CD4-positive, alpha-beta T cell (primary cell): ENCODE results near the gene PAFAH1B2. TPM values are rescaled to one million over a fixed set of nuclear protein-coding genes. Genes with fewer than 3 reads are reported as not detected.

Source experiments
- ATAC-seq: fragments of 200-7000 bp; cut with Tn5 transposase; one replicate; pipeline ENCODE4 v1.10.0; 2022; ENCODE audit warnings: mild to moderate bottlenecking; ENCODE audit not compliant: poor library complexity
- CTCF ChIA-PET: fragments of 350-600 bp; sonication (Branson Sonifier 250); formaldehyde crosslinking; loops from one replicate; lab custom pipeline; 2021; ENCODE audit warnings: antibody characterized with exemption, inconsistent platforms; lab: Charles Lee
- POLR2A ChIA-PET: fragments of 350-600 bp; sonication (Branson Sonifier 250); formaldehyde crosslinking; loops from one replicate; lab custom pipeline; 2021; ENCODE audit warnings: antibody characterized with exemption, inconsistent platforms; lab: Charles Lee
- DNase-seq, 14 experiments: peaks; one replicate each; pipeline ENCODE4 v3.0.0-alpha.2; 2013 to 2020; ENCODE audit warnings: mixed read lengths in 2 of 14
- H3K27ac ChIP-seq, 2 donors: one replicate each; pipeline versions ENCODE4 v1.5.1 to v1.7.0; 2013; ENCODE audit warnings: low read length in 2 of 2, low read depth in 1 of 2, mild to moderate bottlenecking in 1 of 2
- H3K27me3 ChIP-seq, 2 experiments: 1 replicate in 1 of 2; 2 replicates in 1 of 2; pipeline versions ENCODE4 v1.6.1 to v1.7.0; 2013; ENCODE audit warnings: low read length in 2 of 2, control low read depth in 1 of 2, mild to moderate bottlenecking in 1 of 2, moderate library complexity in 1 of 2; ENCODE audit not compliant: insufficient read depth in 2 of 2, control insufficient read depth in 1 of 2
- H3K36me3 ChIP-seq: one replicate; pipeline ENCODE4 v1.6.1; 2013; ENCODE audit warnings: low read length, control low read depth; ENCODE audit not compliant: insufficient read depth
- H3K4me1 ChIP-seq: one replicate; pipeline ENCODE4 v1.6.1; 2013; ENCODE audit warnings: low read length, control low read depth; ENCODE audit not compliant: insufficient read depth
- H3K4me3 ChIP-seq: one replicate; pipeline ENCODE4 v1.5.1; 2013; ENCODE audit warnings: mild to moderate bottlenecking, low read length, moderate library complexity
- H3K9me3 ChIP-seq, 2 experiments: 1 replicate in 1 of 2; 2 replicates in 1 of 2; pipeline versions ENCODE4 v1.6.1 to v1.7.0; 2013; ENCODE audit warnings: low read length in 2 of 2, mild to moderate bottlenecking in 2 of 2, control low read depth in 1 of 2, moderate library complexity in 1 of 2; ENCODE audit not compliant: control insufficient read depth in 1 of 2, insufficient read depth in 1 of 2
- H3K27ac Mint-ChIP-seq: one replicate; pipeline ENCODE4 v1.8.0; 2020; ENCODE audit warnings: mixed read lengths
- H3K27me3 Mint-ChIP-seq: one replicate; pipeline ENCODE4 v1.8.0; 2021; ENCODE audit warnings: mixed read lengths
- H3K36me3 Mint-ChIP-seq: one replicate; pipeline ENCODE4 v1.8.0; 2021; ENCODE audit warnings: low read depth, mixed read lengths
- H3K4me1 Mint-ChIP-seq: one replicate; pipeline ENCODE4 v1.8.0; 2021; ENCODE audit warnings: low read depth, mixed read lengths
- H3K4me3 Mint-ChIP-seq: one replicate; pipeline ENCODE4 v1.8.0; 2020; ENCODE audit warnings: mild to moderate bottlenecking, mixed read lengths
- H3K9me3 Mint-ChIP-seq: one replicate; pipeline ENCODE4 v1.8.0; 2020; ENCODE audit warnings: mixed read lengths
- CTCF ChIP-seq: fragments of 200-600 bp; IDR thresholded peaks from one replicate; pipeline ENCODE4 v1.8.0; 2022; ENCODE audit warnings: antibody characterized with exemption, mild to moderate bottlenecking
- intact Hi-C, 2 experiments: fragments of 100-400 bp; cut with DNase I in 1 of 2; cut with micrococcal nuclease in 1 of 2; formaldehyde crosslinking; loops; one replicate each; pipeline versions ENCODE4 v1.15.1 to v1.9.0; 2023 to 2025; cut with DNase I, micrococcal nuclease
- total RNA-seq, 174 experiments: library from RNA in 2 of 174; stranded (reverse) in 2 of 174; gene quantifications; one replicate each; pipeline ENCODE4 v1.2.3 and lab custom pipeline; 2021 to 2026

Gene PAFAH1B2
- total RNA-seq, 2 experiments from 2014 or later, result 44.3 to 45.6 TPM

GRCh38 chr11:117220568-117220967 is 76.5 kb downstream of the PAFAH1B2 start:
- H3K4me3 Mint-ChIP-seq, result no peak overlapping the region
- no peaks in the 10 kb centered on the region for H3K4me1 Mint-ChIP-seq
- H3K36me3 Mint-ChIP-seq, result peaks cover 98% of the 10 kb centered on the region
- ChIA-PET CTCF (interaction anchor here (1.1 kb wide), 1 partner anchor 488 kb away, joined by 3 read pairs; no protein-coding TSS in a partner anchor), POLR2A (interaction anchor here (1.0 to 2.9 kb wide), 2 partner anchors 10 to 12 kb away, joined by 3 to 19 read pairs; partner anchors contain the start of genes PCSK7 and RNF214)
- H3K9me3 Mint-ChIP-seq, result no peaks in the 10 kb centered on the region
- H3K27ac Mint-ChIP-seq, result no peak overlapping the region
- intact Hi-C loops, result no loop called here
- Histone ChIP-seq H3K4me1 (peaks cover 7% of the 10 kb centered on the region), H3K27ac (no peak overlapping the region), H3K27me3 (no peaks in the 10 kb centered on the region), H3K36me3 (peaks cover 95% of the 10 kb centered on the region), H3K9me3 (no peaks in the 10 kb centered on the region), H3K4me3 (no peak overlapping the region)
- no peak for TF ChIP-seq CTCF
- H3K27me3 Mint-ChIP-seq, result no peaks in the 10 kb centered on the region
- DNase-seq (no peak), ATAC-seq (no peak)

DNA sequence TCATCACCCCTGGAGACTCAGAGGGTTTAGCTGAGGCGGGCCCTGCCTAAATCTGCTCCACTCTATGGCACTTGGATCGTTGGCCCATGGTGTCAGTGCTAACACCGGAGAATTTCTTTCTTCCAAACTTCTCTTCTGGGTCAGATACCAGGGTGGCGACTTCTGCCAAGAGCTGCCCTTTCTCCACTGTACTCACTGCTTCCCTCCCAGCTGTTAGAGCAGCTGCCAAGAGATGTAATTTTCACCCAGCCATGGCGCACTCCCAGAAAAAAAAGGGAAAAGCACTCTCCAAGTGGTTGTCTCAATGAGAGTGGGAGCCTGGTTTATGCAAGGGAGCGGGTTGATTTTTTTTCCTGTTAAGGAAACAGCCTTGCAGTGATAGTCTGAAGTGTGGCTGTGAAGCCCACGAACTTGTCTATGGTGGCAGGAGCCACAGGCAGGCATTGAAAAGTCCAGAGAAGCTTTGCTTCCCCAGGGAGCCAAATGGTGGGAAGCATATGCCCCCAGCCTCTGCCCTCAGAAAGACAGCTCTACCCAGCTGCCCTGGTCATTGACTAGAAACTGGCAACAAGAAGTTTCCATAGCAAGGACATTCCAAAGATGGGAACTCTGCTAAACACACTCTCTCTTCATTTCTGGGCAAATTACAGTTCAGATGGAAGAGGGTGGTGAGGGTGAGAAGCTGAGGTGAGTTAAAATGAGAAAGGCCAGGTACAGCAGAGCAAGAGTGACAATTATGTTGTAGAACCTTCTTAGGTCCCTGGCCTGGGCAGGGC is 77.1 kb downstream of the PAFAH1B2 start:
- no peak overlapping the region for H3K27ac ChIP-seq
- no peak overlapping the region for H3K4me3 ChIP-seq
- ChIA-PET POLR2A (interaction anchor here (1.0 to 2.9 kb wide), 3 partner anchors 9 to 42 kb away, joined by 3 to 19 read pairs (median 7); partner anchors contain the start of genes PCSK7, RNF214 and SIDT2), CTCF (interaction anchor here (1.1 kb wide), 1 partner anchor 489 kb away, joined by 3 read pairs; no protein-coding TSS in a partner anchor)
- intact Hi-C loops, result no loop called here
- no peak for ATAC-seq
- Mint-ChIP-seq H3K27me3 (no peaks in the 10 kb centered on the region), H3K9me3 (no peaks in the 10 kb centered on the region), H3K4me1 (peaks cover 1% of the 10 kb centered on the region), H3K4me3 (no peak overlapping the region), H3K36me3 (peaks cover 99% of the 10 kb centered on the region), H3K27ac (no peak overlapping the region)
- no peaks in the 10 kb centered on the region for H3K27me3 ChIP-seq
- no peak for TF ChIP-seq CTCF
- peaks cover 13% of the 10 kb centered on the region for H3K4me1 ChIP-seq
- no peaks in the 10 kb centered on the region for H3K9me3 ChIP-seq
- no peak for DNase-seq
- peaks cover 95% of the 10 kb centered on the region for H3K36me3 ChIP-seq

DNA sequence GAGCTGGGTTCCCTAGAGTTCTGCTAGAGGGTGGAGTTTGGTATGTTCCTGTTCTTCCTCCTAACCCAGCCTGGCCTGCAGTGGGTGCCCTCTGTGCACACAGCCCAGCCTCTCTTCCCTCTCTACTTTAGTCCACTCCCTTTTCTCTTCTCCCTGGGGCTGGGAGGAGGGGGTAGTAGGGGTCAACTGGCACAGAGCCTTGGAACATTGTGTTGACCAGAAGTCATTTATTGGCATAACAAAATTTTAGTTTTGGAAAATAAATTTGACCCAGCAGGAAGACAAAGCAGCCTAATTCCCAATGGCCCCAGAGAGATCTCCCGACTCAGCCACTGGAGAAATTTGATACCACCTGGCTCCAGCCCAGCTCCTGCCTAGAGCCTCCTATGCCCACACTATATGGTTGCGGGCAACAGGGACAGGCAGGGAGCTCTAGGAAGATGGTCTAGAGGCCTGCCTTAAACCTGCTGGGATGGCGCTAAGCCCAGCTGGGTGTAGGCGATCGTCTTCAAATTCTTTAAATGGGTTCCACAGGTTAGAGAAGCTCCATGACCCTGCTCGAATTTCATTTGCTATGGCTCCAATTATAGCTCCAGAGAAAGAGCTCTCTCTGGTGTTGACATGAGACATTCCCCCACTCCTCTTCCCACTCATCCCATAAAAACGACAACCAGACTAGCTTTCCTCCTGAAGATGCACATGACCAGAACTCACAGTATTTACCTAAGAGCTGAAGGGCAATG is 77.9 kb downstream of the PAFAH1B2 start:
- H3K4me1 ChIP-seq, result peaks cover 21% of the 10 kb centered on the region
- no peaks in the 10 kb centered on the region for H3K9me3 Mint-ChIP-seq
- H3K27me3 Mint-ChIP-seq, result no peaks in the 10 kb centered on the region
- no peak overlapping the region for H3K4me3 ChIP-seq
- H3K4me1 Mint-ChIP-seq, result peaks cover 9% of the 10 kb centered on the region
- no peaks in the 10 kb centered on the region for H3K27me3 ChIP-seq
- ATAC-seq (no peak), DNase-seq (no peak)
- CTCF ChIA-PET, result interaction anchor here (1.1 kb wide), 1 partner anchor 490 kb away, joined by 3 read pairs; no protein-coding TSS in a partner anchor
- H3K27ac ChIP-seq, result no peak overlapping the region
- H3K36me3 Mint-ChIP-seq, result peaks cover 99% of the 10 kb centered on the region
- POLR2A ChIA-PET, result interaction anchor here (0.7 to 2.9 kb wide), 4 partner anchors 9 to 43 kb away, joined by 3 to 19 read pairs (median 5); partner anchors contain the start of genes PCSK7, RNF214 and SIDT2
- H3K36me3 ChIP-seq, result peaks cover 97% of the 10 kb centered on the region
- intact Hi-C loops, result no loop called here
- no peaks in the 10 kb centered on the region for H3K9me3 ChIP-seq
- H3K4me3 Mint-ChIP-seq, result no peak overlapping the region
- TF ChIP-seq CTCF, result no peak
- no peak overlapping the region for H3K27ac Mint-ChIP-seq
